HG02642 (cell line): ENCODE data around the gene NAA15.
A peak's percentile ranks its signal among the peaks of the same experiment; 100 is the strongest.
"Not testable (repeated sequence)": the region's sequence is repeated elsewhere in the genome, so short reads cannot be mapped to it uniquely, and the experiment has no call there.

Experiments
- ATAC-seq: cut with Tn5 transposase; IDR thresholded peaks from one replicate; pipeline ENCODE4 v1.9.1; 2021; ENCODE audit warnings: mild to moderate bottlenecking; ENCODE audit not compliant: unreplicated experiment, poor library complexity

The NAA15 gene

GRCh38 chr4:139443661-139444060 lies 142.4 kb downstream of the NAA15 start:
- ATAC-seq, result no peak

- ATAC-seq, result not testable (repeated sequence)
These were observed 143.6 kb downstream of the NAA15 start for GRCh38 chr4:139444881-139445280.

DNA sequence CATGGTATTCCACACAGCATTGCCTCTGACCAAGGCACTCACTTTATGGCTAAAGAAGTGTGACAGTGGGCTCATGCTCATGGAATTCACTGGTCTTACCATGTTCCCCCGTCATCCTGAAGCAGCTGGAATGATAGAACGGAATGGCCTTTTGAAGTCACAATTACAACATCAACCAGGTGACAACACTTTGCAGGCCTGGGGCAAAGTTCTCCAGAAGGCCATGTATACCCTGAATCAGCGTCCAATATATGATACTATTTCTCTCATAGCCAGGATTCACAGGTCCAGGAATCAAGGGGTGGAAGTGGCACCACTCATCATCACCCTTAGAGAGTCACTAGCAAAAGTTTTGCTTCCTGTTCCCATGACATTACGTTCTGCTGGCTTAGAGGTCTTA lies 145.8 kb downstream of the NAA15 start:
- not testable (repeated sequence) for ATAC-seq

GRCh38 chr4:139450586-139450985 lies 149.3 kb downstream of the NAA15 start:
- no peak for ATAC-seq

DNA sequence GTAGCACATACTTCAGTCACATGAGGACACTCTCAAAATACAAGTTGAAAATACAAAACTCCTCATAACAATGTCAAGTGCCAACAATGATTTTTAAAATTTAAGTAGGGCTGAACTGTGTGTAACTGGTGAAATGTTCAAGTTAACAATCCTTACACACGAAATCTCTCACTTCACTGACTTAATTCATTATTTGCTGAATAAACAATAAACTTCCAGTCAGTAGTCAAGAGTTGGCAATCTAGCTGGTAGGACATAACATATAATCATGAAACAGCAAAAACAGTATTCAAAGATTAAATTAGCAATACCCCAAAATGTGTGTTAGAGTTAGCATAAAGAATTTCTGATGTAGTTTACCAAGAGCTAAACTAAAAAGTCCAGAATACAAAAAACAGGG lies 150.7 kb downstream of the NAA15 start:
- no peak for ATAC-seq

DNA sequence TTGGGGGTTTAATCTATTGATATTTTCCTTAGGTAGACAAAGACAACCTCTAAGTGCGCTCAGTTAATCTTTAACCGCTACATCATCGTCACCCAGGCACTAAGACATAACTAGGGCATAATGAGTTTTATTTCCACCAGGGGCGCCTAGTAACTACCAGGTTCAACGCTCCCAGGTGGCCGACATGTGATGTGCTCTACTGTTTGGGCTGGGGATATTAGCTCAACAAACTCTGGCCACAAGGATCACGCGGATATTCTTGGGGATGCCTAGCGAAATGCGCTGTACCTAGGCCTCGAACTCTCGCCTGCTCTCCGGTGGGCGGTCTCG lies 151.7 kb downstream of the NAA15 start:
- peak; percentile 46 for ATAC-seq

DNA sequence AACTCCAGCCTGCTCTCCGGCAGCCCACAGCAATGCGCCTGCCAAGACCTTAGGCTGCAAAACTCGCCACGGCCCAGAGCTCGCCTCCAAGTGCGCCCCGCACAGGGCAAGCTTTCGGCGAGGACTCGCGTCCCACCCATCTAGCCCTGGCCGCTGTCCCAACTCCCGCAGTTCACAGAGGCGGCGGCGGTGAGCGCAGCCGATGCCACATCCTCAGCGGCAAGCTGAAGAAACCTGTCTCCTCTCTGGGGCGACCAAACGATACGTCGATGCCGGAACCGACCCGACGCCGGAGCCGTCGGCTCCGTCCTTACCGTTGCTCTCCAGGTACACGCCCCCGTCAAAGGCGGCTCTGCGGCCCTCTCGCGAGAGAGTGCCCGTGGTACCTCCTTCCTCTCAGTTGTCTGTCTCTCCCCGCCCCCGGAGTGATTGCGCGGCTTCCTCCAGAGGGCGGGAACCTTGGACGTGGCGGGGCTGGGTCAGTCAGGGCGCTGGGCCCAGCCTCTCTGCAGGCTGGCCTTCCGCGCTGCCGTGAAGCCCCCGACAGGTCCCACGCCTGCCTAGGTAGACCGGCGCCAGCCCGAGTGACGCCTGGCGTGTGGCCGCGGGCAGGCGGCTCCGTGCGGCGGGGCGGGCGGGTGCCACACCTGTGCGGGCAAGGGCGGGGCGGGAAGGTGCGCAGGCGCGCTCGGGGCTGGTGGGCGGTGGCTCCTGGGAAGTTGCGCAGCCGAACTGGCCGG lies 152.2 kb downstream of the NAA15 start:
- ATAC-seq, result peak; percentile 90

GRCh38 chr4:139454111-139455045 lies 153.1 kb downstream of the NAA15 start, which contains the start of gene RAB33B:
Gene RAB33B, plus strand, starts transcription at chr4:139454121. Its CDS starts 75 bp downstream, at chr4:139454196.
- ATAC-seq, result peak; percentile 6

GRCh38 chr4:139455126-139455538 lies 153.8 kb downstream of the NAA15 start:
- ATAC-seq, result no peak

- no peak for ATAC-seq
These were observed 156.0 kb downstream of the NAA15 start for GRCh38 chr4:139457318-139457717.

DNA sequence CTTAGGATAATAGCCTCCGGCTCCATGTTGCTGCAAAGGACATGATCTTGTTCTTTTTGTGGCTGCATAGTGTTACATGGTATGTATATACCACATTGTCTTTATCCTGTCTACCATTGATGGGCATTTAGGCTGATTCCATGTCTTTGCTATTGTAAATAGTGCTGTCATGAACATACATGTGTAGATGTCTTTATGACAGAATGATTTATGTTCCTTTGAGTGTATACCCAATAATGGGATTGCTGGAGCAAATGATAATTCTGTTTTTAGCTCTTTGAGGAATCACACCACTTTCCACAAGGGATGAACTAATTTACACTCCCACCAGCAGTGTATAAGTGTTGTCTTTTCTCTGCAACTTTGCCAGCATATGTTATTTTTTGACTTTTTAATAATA lies 157.2 kb downstream of the NAA15 start:
- no peak for ATAC-seq

DNA sequence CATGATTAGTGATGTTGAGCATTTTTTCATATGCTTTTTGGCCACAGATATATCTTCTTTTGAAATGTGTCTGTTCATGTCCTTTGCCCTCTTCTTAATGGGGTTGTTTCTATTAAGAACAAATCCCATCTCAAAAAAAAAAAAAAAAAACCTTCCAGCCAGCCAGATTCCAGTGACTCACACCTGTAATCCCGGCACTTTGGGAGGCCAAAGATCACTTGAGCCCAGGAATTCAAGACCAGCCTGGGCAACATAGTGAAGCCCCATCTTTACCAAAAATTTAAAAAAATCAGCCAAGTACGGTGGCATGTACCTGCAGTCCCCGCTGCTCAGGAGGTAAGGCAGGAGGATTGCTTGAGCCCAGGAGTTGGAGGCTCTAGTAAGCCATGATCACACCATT lies 157.7 kb downstream of the NAA15 start:
- no peak for ATAC-seq

DNA sequence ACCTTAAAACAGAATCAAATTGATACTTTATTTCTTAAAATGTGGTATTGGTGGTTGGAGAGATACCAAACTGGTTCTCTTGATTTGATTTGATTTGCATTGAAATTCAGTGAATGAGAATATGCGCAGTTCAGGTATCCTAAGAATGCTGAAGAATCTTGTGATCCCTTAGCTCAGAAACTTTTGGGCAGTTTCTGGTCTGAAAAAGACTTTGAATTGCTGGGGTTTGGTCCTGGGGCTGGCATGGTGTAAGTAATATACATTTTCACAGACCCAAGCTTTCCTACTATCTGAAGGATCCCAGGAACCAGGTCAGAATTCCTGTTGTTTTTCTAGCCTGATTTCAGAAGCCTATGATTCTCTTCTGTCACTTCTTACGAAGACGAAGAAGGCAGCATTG lies 159.3 kb downstream of the NAA15 start:
- ATAC-seq, result no peak

DNA sequence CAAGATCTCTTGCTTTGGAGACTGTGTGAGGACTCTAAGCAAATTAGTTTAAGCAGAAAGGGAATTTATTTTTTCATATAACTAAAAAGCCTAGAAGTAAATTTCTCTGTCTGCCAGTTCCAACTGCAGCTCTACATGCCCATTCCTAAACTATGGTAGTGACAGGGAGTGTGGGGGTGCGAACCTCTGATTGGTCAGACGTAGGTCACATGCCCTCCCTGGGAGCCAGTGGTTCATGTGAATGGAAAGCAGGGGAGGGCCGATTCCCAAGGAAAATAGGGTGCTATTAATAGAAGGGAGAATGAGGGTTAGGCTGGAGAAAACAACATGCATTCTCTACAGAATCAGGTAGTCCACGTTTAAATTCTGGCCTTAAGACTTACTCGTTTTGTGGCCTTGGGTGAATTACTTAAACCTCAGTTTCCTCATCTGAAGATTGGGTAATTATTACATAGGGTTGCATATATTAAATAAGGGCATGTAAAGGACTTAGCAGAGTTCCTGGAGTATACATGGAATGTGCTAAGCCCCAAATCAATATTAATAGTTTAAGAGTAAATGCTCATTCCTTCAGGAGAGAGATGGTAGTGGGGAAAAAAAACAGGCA lies 159.8 kb downstream of the NAA15 start:
- ATAC-seq, result no peak

DNA sequence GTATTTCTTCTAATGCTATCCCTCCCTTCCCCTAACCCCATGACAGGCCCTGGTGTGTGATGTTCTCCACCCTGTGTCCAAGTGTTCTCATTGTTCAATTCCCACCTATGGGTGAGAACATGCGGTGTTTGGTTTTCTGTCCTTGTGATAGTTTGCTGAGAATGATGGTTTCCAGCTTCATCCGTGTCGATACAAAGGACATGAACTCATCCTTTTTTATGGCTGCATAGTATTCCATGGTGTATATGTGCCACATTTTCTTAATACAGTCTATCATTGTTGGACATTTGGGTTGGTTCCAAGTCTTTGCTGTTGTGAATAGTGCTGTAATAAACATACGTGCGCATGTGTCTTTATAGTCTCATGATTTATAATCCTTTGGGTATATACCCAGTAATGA lies 163.2 kb downstream of the NAA15 start:
- not testable (repeated sequence) for ATAC-seq

DNA sequence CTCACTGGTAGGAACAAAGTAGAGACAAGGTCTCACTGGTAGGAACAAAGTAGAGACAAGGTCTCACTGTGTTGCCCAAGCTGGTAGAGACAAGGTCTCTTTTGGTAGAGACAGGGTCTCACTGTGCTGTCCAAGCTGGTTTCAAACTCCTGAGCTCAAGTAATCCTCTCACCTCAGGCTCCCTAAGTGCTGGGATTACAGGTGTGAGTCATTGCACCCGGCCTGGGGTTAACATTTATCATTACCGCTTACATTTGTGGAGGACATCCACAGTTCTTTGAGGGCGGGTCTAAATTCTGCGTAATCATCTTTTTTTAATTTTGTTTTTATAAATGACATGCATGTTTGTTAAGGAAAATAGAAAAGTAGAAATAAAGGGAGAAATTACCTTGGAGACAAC lies 164.6 kb downstream of the NAA15 start:
- no peak for ATAC-seq

DNA sequence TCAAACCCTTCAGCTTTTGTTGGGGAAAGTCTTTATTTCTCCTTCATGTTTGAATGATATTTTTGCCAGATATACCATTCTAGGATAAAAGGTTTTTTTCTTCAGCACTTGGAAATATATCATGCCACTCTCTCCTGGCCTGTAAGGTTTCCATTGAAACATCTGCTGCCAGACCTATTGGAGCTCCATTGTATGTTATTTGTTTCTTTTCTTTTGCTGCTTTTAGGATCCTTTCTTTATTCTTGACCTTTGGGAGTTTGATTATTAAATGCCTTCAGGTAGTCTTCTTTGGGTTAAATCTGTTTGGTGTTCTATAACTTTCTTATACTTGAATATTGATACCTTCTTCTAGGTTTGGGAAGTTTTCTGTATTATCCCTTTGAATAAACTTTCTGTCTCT lies 167.5 kb downstream of the NAA15 start:
- ATAC-seq, result not testable (repeated sequence)

DNA sequence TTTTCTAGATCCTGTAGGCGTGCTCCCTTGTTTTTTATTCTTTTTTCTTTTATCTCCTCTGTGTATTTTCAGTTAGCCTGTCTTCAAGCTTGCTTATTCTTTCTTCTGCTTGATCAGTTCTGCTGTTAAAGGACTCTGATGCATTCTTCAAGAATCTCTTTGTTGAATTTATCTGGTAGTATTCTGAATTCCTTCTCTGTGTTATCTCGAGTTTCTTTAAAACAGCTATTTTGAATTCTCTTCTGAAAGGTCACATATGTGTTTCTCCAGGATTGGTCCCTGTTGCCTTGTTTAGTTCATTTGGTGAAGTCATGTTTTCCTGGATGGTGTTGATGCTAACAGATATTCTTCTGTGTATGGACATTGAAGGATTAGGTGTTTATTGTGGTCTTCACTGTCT lies 167.9 kb downstream of the NAA15 start:
- no peak for ATAC-seq
